ENCODE measurements around the gene RFFL.

RFFL gene

GRCh38 chr17:34979650-34980352 lies 83.7 kb downstream of the RFFL start:
- 100% methylated on average over 2 of the region's 15 CpGs for WGBS (ENCODE audit: insufficient coverage, insufficient read length)
- peak overlapping the region; percentile 84; the same call in 1 of the 2 replicates for H3K4me3 ChIP-seq (ENCODE audit: low read length)
- DNase-seq (ENCODE audit: low read depth, low spot score), result no peak
- H3K27ac ChIP-seq (ENCODE audit: low read length), result no peak overlapping the region
- no peaks in the 10 kb centered on the region for H3K27me3 ChIP-seq (ENCODE audit: control insufficient read depth, insufficient read depth, low read length)
- H3K4me1 ChIP-seq (ENCODE audit: control insufficient read depth, insufficient read depth, low read length), result no peaks in the 10 kb centered on the region
- H3K36me3 ChIP-seq (ENCODE audit: control insufficient read depth, insufficient read depth, low read length), result peaks cover 4% of the 10 kb centered on the region; the same call in 1 of the 2 replicates
- H3K9me3 ChIP-seq (ENCODE audit: control insufficient read depth, insufficient read depth, low read length), result no peaks in the 10 kb centered on the region

GRCh38 chr17:34979153-34979552 lies 84.4 kb downstream of the RFFL start:
- DNase-seq (ENCODE audit: low read depth, low spot score), result no peak
- 100% methylated on average over 1 of the region's 7 CpGs for WGBS (ENCODE audit: insufficient coverage, insufficient read length)
- peaks cover 4% of the 10 kb centered on the region; the same call in 1 of the 2 replicates for H3K36me3 ChIP-seq (ENCODE audit: control insufficient read depth, insufficient read depth, low read length)
- no peaks in the 10 kb centered on the region for H3K27me3 ChIP-seq (ENCODE audit: control insufficient read depth, insufficient read depth, low read length)
- no peak overlapping the region for H3K4me3 ChIP-seq (ENCODE audit: low read length)
- H3K4me1 ChIP-seq (ENCODE audit: control insufficient read depth, insufficient read depth, low read length), result no peaks in the 10 kb centered on the region
- H3K27ac ChIP-seq (ENCODE audit: low read length), result no peak overlapping the region
- no peaks in the 10 kb centered on the region for H3K9me3 ChIP-seq (ENCODE audit: control insufficient read depth, insufficient read depth, low read length)

- Histone ChIP-seq H3K4me1 (ENCODE audit: control insufficient read depth, insufficient read depth, low read length) (no peaks in the 10 kb centered on the region), H3K27me3 (ENCODE audit: control insufficient read depth, insufficient read depth, low read length) (no peaks in the 10 kb centered on the region), H3K27ac (ENCODE audit: low read length) (no peak overlapping the region), H3K4me3 (ENCODE audit: low read length) (no peak overlapping the region), H3K36me3 (ENCODE audit: control insufficient read depth, insufficient read depth, low read length) (no peaks in the 10 kb centered on the region), H3K9me3 (ENCODE audit: control insufficient read depth, insufficient read depth, low read length) (no peaks in the 10 kb centered on the region)
- DNase-seq (ENCODE audit: low read depth, low spot score), result no peak
- no CpG with 5 or more reads among the region's 3 CpGs for WGBS (ENCODE audit: insufficient coverage, insufficient read length)
Measured at GRCh38 chr17:34974794-34975785, 88.4 kb downstream of the RFFL start.

- WGBS (ENCODE audit: insufficient coverage, insufficient read length), result no CpG with 5 or more reads among the region's 2 CpGs
- H3K27ac ChIP-seq (ENCODE audit: low read length), result no peak overlapping the region
- DNase-seq (ENCODE audit: low read depth, low spot score), result no peak
Measured at GRCh38 chr17:34974179-34974578, 89.3 kb downstream of the RFFL start.

GRCh38 chr17:34961093-34961911 lies 102.2 kb downstream of the RFFL start, which contains the start of the genes CCT6B and ZNF830:
Gene CCT6B (minus strand): TSS chr17:34961460. CDS start chr17:34961393, 67 bp downstream.
Gene ZNF830 (plus strand): TSS chr17:34961540. CDS start chr17:34961567, 27 bp downstream.
- WGBS (ENCODE audit: insufficient coverage, insufficient read length), result no CpG with 5 or more reads among the region's 65 CpGs
- DNase-seq (ENCODE audit: low read depth, low spot score), result peak; percentile 82
- Histone ChIP-seq H3K36me3 (ENCODE audit: control insufficient read depth, insufficient read depth, low read length) (no peaks in the 10 kb centered on the region; the same call in 1 of the 2 replicates), H3K9me3 (ENCODE audit: control insufficient read depth, insufficient read depth, low read length) (no peaks in the 10 kb centered on the region), H3K27ac (ENCODE audit: low read length) (no peak within 1 kb of the TSS), H3K4me1 (ENCODE audit: control insufficient read depth, insufficient read depth, low read length) (no peaks in the 10 kb centered on the region), H3K27me3 (ENCODE audit: control insufficient read depth, insufficient read depth, low read length) (no peaks in the 10 kb centered on the region), H3K4me3 (ENCODE audit: low read length) (peak within 1 kb of the TSS; percentile 75)

More at GRCh38 chr17:34974179-34974578, 89.3 kb downstream of the RFFL start:
- H3K4me3 ChIP-seq (ENCODE audit: low read length), result no peak overlapping the region
- H3K4me1 ChIP-seq (ENCODE audit: control insufficient read depth, insufficient read depth, low read length), result no peaks in the 10 kb centered on the region
- H3K36me3 ChIP-seq (ENCODE audit: control insufficient read depth, insufficient read depth, low read length), result no peaks in the 10 kb centered on the region
- H3K27me3 ChIP-seq (ENCODE audit: control insufficient read depth, insufficient read depth, low read length), result no peaks in the 10 kb centered on the region
- H3K9me3 ChIP-seq (ENCODE audit: control insufficient read depth, insufficient read depth, low read length), result no peaks in the 10 kb centered on the region

- Histone ChIP-seq H3K27ac (ENCODE audit: low read length) (no peak overlapping the region), H3K27me3 (ENCODE audit: control insufficient read depth, insufficient read depth, low read length) (no peaks in the 10 kb centered on the region), H3K4me3 (ENCODE audit: low read length) (no peak overlapping the region), H3K36me3 (ENCODE audit: control insufficient read depth, insufficient read depth, low read length) (no peaks in the 10 kb centered on the region), H3K9me3 (ENCODE audit: control insufficient read depth, insufficient read depth, low read length) (no peaks in the 10 kb centered on the region), H3K4me1 (ENCODE audit: control insufficient read depth, insufficient read depth, low read length) (no peaks in the 10 kb centered on the region)
- no peak for DNase-seq (ENCODE audit: low read depth, low spot score)
- no CpG with 5 or more reads among the region's 1 CpG for WGBS (ENCODE audit: insufficient coverage, insufficient read length)
Measured at GRCh38 chr17:34958438-34958837, 105.1 kb downstream of the RFFL start.

Data from iPS DF 6.9 (cell line).